HepG2 (cell line): ENCODE measurements around the gene PSD. TPM values are rescaled to one million over a fixed set of nuclear protein-coding genes. Genes with fewer than 3 reads are reported as not detected.

Experiments used
- ESRRA ChIP-seq: sonication (generic); formaldehyde crosslinking; IDR thresholded peaks from 2 replicates; pipeline ENCODE4 v1.5.1; 2020; ENCODE audit warnings: mild to moderate bottlenecking, low read depth, missing genetic modification reagents
- GMEB1 ChIP-seq: sonication (generic); formaldehyde crosslinking; IDR thresholded peaks from 2 replicates; pipeline ENCODE4 v1.5.1; 2020; ENCODE audit warnings: missing genetic modification reagents, mild to moderate bottlenecking, borderline replicate concordance
- HOXA3 ChIP-seq: sonication (generic); formaldehyde crosslinking; IDR thresholded peaks from 2 replicates; pipeline ENCODE4 v1.5.0; 2020; ENCODE audit warnings: missing genetic modification reagents
- ISL2 ChIP-seq: sonication (generic); formaldehyde crosslinking; IDR thresholded peaks from 2 replicates; pipeline ENCODE4 v1.5.0; 2020; ENCODE audit warnings: missing genetic modification reagents
- NKX3-1 ChIP-seq: sonication (generic); formaldehyde crosslinking; IDR thresholded peaks from 2 replicates; pipeline ENCODE4 v1.5.0; 2020; ENCODE audit warnings: missing genetic modification reagents
- NR2C2 ChIP-seq: sonication (generic); formaldehyde crosslinking; IDR thresholded peaks from 2 replicates; pipeline ENCODE4 v1.4.0; 2020; ENCODE audit warnings: missing genetic modification reagents, mild to moderate bottlenecking, moderate library complexity, borderline replicate concordance
- RELA ChIP-seq: sonication (generic); formaldehyde crosslinking; IDR thresholded peaks from 2 replicates; pipeline ENCODE4 v1.4.0; 2020; ENCODE audit warnings: missing genetic modification reagents
- SALL1 ChIP-seq: sonication (generic); formaldehyde crosslinking; IDR thresholded peaks from 2 replicates; pipeline ENCODE4 v1.8.0; 2022; ENCODE audit warnings: mild to moderate bottlenecking, missing genetic modification reagents
- SALL2 ChIP-seq: sonication (generic); formaldehyde crosslinking; IDR thresholded peaks from 2 replicates; pipeline ENCODE4 v1.8.1; 2023; ENCODE audit warnings: mild to moderate bottlenecking, missing genetic modification reagents, inconsistent platforms
- SP2 ChIP-seq: sonication (generic); formaldehyde crosslinking; IDR thresholded peaks from 2 replicates; pipeline ENCODE4 v1.5.1; 2020; ENCODE audit warnings: mild to moderate bottlenecking, missing genetic modification reagents
- TBX2 ChIP-seq: sonication (generic); formaldehyde crosslinking; IDR thresholded peaks from 2 replicates; pipeline ENCODE4 v1.5.0; 2020; ENCODE audit warnings: missing genetic modification reagents, mild to moderate bottlenecking, borderline replicate concordance
- TCF12 ChIP-seq, 2 experiments: fragments of 450-650 bp in 1 of 2; sonication (generic) in 1 of 2; formaldehyde crosslinking in 1 of 2; IDR thresholded peaks; 2 replicates each; pipeline versions ENCODE4 v1.6.1 to v1.8.0; 2017 to 2022; ENCODE audit warnings: antibody characterized with exemption in 1 of 2, mild to moderate bottlenecking in 1 of 2, missing genetic modification reagents in 1 of 2, moderate library complexity in 1 of 2
- TOE1 ChIP-seq: sonication (generic); formaldehyde crosslinking; IDR thresholded peaks from 2 replicates; pipeline ENCODE4 v1.4.0; 2020; ENCODE audit warnings: mild to moderate bottlenecking, missing genetic modification reagents
- TP53 ChIP-seq: sonication (generic); formaldehyde crosslinking; conservative IDR thresholded peaks from 2 replicates; pipeline ENCODE4 v1.4.0; 2020; ENCODE audit warnings: missing genetic modification reagents
- ZNF235 ChIP-seq: sonication (generic); formaldehyde crosslinking; IDR thresholded peaks from 2 replicates; pipeline ENCODE4 v1.8.1; 2023; ENCODE audit warnings: mild to moderate bottlenecking, missing genetic modification reagents, borderline replicate concordance
- ZNF430 ChIP-seq: sonication (generic); formaldehyde crosslinking; IDR thresholded peaks from 2 replicates; pipeline ENCODE4 v1.9.0; 2021; ENCODE audit warnings: mild to moderate bottlenecking, missing genetic modification reagents
- ZNF547 ChIP-seq: sonication (generic); formaldehyde crosslinking; IDR thresholded peaks from 2 replicates; pipeline ENCODE4 v1.5.1; 2020; ENCODE audit warnings: mild to moderate bottlenecking, missing genetic modification reagents
- ZNF597 ChIP-seq: sonication (generic); formaldehyde crosslinking; IDR thresholded peaks from 2 replicates; pipeline ENCODE4 v1.5.0; 2020; ENCODE audit warnings: missing genetic modification reagents
- ZNF800 ChIP-seq: sonication (generic); formaldehyde crosslinking; IDR thresholded peaks from 2 replicates; pipeline ENCODE4 v1.4.0; 2020; ENCODE audit warnings: missing genetic modification reagents
- polyA plus RNA-seq, 8 experiments: library from polyadenylated mRNA; depleted of rRNA in 3 of 8; stranded (reverse) in 7 of 8; unstranded in 1 of 8; fragments of >200 nt; fragmentation: Illumina TruSeq in 4 of 8; extraction: Trizol in 4 of 8; gene quantifications; 2 replicates each; pipeline versions ENCODE4 v1.2.1 to v1.2.3, GENCODE V29; 2011 to 2016; ENCODE audit warnings: low read depth in 4 of 8, missing spikeins in 1 of 8, mixed read lengths in 1 of 8; ENCODE audit not compliant: insufficient read depth in 1 of 8
- total RNA-seq, 5 experiments: library from RNA; depleted of rRNA; stranded (reverse); fragments of >200 nt; fragmentation: Illumina TruSeq; extraction: Trizol; gene quantifications; 2 replicates each; pipeline ENCODE4 v1.2.3, GENCODE V29; 2016; ENCODE audit warnings: low read depth in 1 of 5
- TF ChIP-seq, protein P1 (sequence below): sonication (generic); formaldehyde crosslinking; IDR thresholded peaks from 2 replicates; pipeline ENCODE4 v1.8.1; 2022; ENCODE audit warnings: mild to moderate bottlenecking, missing genetic modification reagents
- TF ChIP-seq, protein P2 (sequence below): sonication (generic); formaldehyde crosslinking; conservative IDR thresholded peaks from 2 replicates; pipeline ENCODE4 v1.8.1; 2023; ENCODE audit warnings: missing genetic modification reagents

PSD gene
- total and polyA plus RNA-seq, 2 of the 13 experiments (the other 11 are each of a cell fraction or from before 2014, with no cell fraction given): 0.35 to 0.58 TPM

- no peak for TF ChIP-seq TCF12 (IDR thresholded peaks at IDR 0.05)
- TF ChIP-seq TCF12 (CRISPR knock-in tag; IDR thresholded peaks at IDR 0.05): no peak
- TF ChIP-seq, protein P1, sequence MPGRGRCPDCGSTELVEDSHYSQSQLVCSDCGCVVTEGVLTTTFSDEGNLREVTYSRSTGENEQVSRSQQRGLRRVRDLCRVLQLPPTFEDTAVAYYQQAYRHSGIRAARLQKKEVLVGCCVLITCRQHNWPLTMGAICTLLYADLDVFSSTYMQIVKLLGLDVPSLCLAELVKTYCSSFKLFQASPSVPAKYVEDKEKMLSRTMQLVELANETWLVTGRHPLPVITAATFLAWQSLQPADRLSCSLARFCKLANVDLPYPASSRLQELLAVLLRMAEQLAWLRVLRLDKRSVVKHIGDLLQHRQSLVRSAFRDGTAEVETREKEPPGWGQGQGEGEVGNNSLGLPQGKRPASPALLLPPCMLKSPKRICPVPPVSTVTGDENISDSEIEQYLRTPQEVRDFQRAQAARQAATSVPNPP (CRISPR knock-in tag): no peak
- no peak; the same call in 1 of the 2 replicates for TF ChIP-seq ESRRA (CRISPR knock-in tag)
- peak; percentile 59; the same call in 1 of the 2 replicates for TF ChIP-seq RELA
- TF ChIP-seq GMEB1 (CRISPR knock-in tag): peak; percentile 79
- peak; percentile 35 for TF ChIP-seq ZNF547 (CRISPR knock-in tag)
- peak; percentile 81; the same call in 1 of the 2 replicates for TF ChIP-seq NR2C2 (CRISPR knock-in tag)
- 0 out of 2 replicates have a peak, but pooled peaks have one; percentile 77 for TF ChIP-seq TBX2 (CRISPR knock-in tag)
- TF ChIP-seq SALL1 (CRISPR knock-in tag): peak; percentile 89; the same call in 1 of the 2 replicates
- TF ChIP-seq ZNF800 (CRISPR knock-in tag): peak; percentile 85
- peak; percentile 86 for TF ChIP-seq SALL2
- peak; percentile 89 for TF ChIP-seq HOXA3
- TF ChIP-seq TP53: no peak
- peak; percentile 68 for TF ChIP-seq ISL2
- peak; percentile 55; the same call in 1 of the 2 replicates for TF ChIP-seq TOE1
- TF ChIP-seq, protein P2, sequence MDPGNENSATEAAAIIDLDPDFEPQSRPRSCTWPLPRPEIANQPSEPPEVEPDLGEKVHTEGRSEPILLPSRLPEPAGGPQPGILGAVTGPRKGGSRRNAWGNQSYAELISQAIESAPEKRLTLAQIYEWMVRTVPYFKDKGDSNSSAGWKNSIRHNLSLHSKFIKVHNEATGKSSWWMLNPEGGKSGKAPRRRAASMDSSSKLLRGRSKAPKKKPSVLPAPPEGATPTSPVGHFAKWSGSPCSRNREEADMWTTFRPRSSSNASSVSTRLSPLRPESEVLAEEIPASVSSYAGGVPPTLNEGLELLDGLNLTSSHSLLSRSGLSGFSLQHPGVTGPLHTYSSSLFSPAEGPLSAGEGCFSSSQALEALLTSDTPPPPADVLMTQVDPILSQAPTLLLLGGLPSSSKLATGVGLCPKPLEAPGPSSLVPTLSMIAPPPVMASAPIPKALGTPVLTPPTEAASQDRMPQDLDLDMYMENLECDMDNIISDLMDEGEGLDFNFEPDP: 0 out of 2 replicates have a peak, but pooled peaks have one; percentile 9
- TF ChIP-seq SP2 (CRISPR knock-in tag): no peak
- peak; percentile 64 for TF ChIP-seq ZNF430 (CRISPR knock-in tag)
- 0 out of 2 replicates have a peak, but pooled peaks have one; percentile 72 for TF ChIP-seq NKX3-1 (CRISPR knock-in tag)
- TF ChIP-seq ZNF235 (CRISPR knock-in tag): 0 out of 2 replicates have a peak, but pooled peaks have one; percentile 63
- no peak for TF ChIP-seq ZNF597
Measured at GRCh38 chr10:102420714-102421506, 2.3 kb upstream of the PSD start, which contains the start of gene FBXL15 (continued).
